Cardiac muscle cell (in vitro differentiated cells and primary cell): ENCODE data around the gene MAPK10. TPM values are rescaled to one million over a fixed set of nuclear protein-coding genes. Genes with fewer than 3 reads are reported as not detected.

Experiments used
- DNase-seq, 2 donors: peaks; one replicate each; pipeline versions ENCODE4 v3.0.0 to v3.0.0-alpha.2; 2010 to 2017; ENCODE audit warnings: low read depth in 1 of 2, low spot score in 1 of 2
- H3K27ac ChIP-seq: fragments of 200-600 bp; sonication (generic); 2 replicates; pipeline ENCODE4 v1.5.1; 2016
- H3K27me3 ChIP-seq: fragments of 200-600 bp; sonication (generic); 2 replicates; pipeline ENCODE4 v1.6.0; 2016; ENCODE audit warnings: control low read depth
- H3K36me3 ChIP-seq: fragments of 200-600 bp; sonication (generic); 2 replicates; pipeline ENCODE4 v1.5.1; 2016; ENCODE audit warnings: control low read depth
- H3K4me1 ChIP-seq: fragments of 200-600 bp; sonication (generic); 2 replicates; pipeline ENCODE4 v1.8.1; 2017; ENCODE audit warnings: low read depth, mild to moderate bottlenecking, mixed run types
- H3K4me3 ChIP-seq: fragments of 200-600 bp; sonication (generic); 2 replicates; pipeline ENCODE4 v1.5.1; 2016; ENCODE audit warnings: mild to moderate bottlenecking
- H3K9me3 ChIP-seq: fragments of 200-600 bp; sonication (generic); 2 replicates; pipeline ENCODE4 v1.5.1; 2017; ENCODE audit warnings: low read depth, mild to moderate bottlenecking, control low read depth
- CTCF ChIP-seq: IDR thresholded peaks from 2 replicates; pipeline ENCODE4 v1.5.1; 2012; ENCODE audit warnings: low read depth, mild to moderate bottlenecking, low read length
- polyA plus RNA-seq: library from polyadenylated mRNA; unstranded; fragments of >200 nt; fragmentation: Nextera tagmentation; extraction: Ambion mirVana; gene quantifications from 2 replicates; pipeline ENCODE4 v1.2.1, GENCODE V29; 2016
- total RNA-seq: library from RNA; depleted of rRNA; stranded (reverse); fragments of >200 nt; gene quantifications from 2 replicates; pipeline ENCODE4 v1.2.3, GENCODE V29; 2016

MAPK10 gene
- total and polyA plus RNA-seq, 2 experiments from 2014 or later, result 13.9 to 22.8 TPM

GRCh38 chr4:86060341-86060740, 299.5 kb downstream of the MAPK10 start:
- Histone ChIP-seq H3K9me3 (no peaks in the 10 kb centered on the region), H3K4me1 (no peaks in the 10 kb centered on the region), H3K36me3 (no peaks in the 10 kb centered on the region), H3K27ac (no peak overlapping the region), H3K4me3 (no peak overlapping the region), H3K27me3 (no peaks in the 10 kb centered on the region)
- TF ChIP-seq CTCF, result no peak
- no peak for DNase-seq

- no peak for TF ChIP-seq CTCF
- H3K36me3 ChIP-seq, result no peaks in the 10 kb centered on the region
These were observed 301.2 kb downstream of the MAPK10 start for GRCh38 chr4:86058621-86059020.

GRCh38 chr4:86055898-86056297, 304.0 kb downstream of the MAPK10 start:
- no peaks in the 10 kb centered on the region for H3K4me1 ChIP-seq
- H3K36me3 ChIP-seq, result no peaks in the 10 kb centered on the region
- no peak overlapping the region for H3K4me3 ChIP-seq
- no peaks in the 10 kb centered on the region for H3K27me3 ChIP-seq
- TF ChIP-seq CTCF, result no peak
- H3K27ac ChIP-seq, result no peak overlapping the region
- no peak for DNase-seq
- H3K9me3 ChIP-seq, result no peaks in the 10 kb centered on the region

More at GRCh38 chr4:86058621-86059020, 301.2 kb downstream of the MAPK10 start:
- Histone ChIP-seq H3K9me3 (no peaks in the 10 kb centered on the region), H3K4me3 (no peak overlapping the region), H3K27ac (no peak overlapping the region), H3K4me1 (no peaks in the 10 kb centered on the region), H3K27me3 (no peaks in the 10 kb centered on the region)
- DNase-seq, result no peak

- H3K36me3 ChIP-seq, result no peaks in the 10 kb centered on the region
- no peak for TF ChIP-seq CTCF
- DNase-seq, result no peak
These were observed 305.4 kb downstream of the MAPK10 start for GRCh38 chr4:86054286-86055032.

GRCh38 chr4:86050496-86050895, 309.4 kb downstream of the MAPK10 start:
- no peak overlapping the region for H3K4me3 ChIP-seq
- H3K36me3 ChIP-seq, result no peaks in the 10 kb centered on the region
- TF ChIP-seq CTCF, result no peak
- no peaks in the 10 kb centered on the region for H3K4me1 ChIP-seq
- no peaks in the 10 kb centered on the region for H3K9me3 ChIP-seq
- no peaks in the 10 kb centered on the region for H3K27me3 ChIP-seq
- no peak overlapping the region for H3K27ac ChIP-seq
- DNase-seq, result no peak

More at GRCh38 chr4:86054286-86055032, 305.4 kb downstream of the MAPK10 start:
- Histone ChIP-seq H3K27me3 (no peaks in the 10 kb centered on the region), H3K9me3 (no peaks in the 10 kb centered on the region), H3K27ac (no peak overlapping the region), H3K4me3 (no peak overlapping the region), H3K4me1 (no peaks in the 10 kb centered on the region)
